Measurements from ENCODE around the gene ANKS1B. TPM values are rescaled to one million over a fixed set of nuclear protein-coding genes. Genes with fewer than 3 reads are reported as not detected.
"Not testable (repeated sequence)": the region's sequence is repeated elsewhere in the genome, so short reads cannot be mapped to it uniquely, and the experiment has no call there.

ANKS1B gene
- total RNA-seq, 1 donor: 47.0 TPM

GRCh38 chr12:99330216-99330615 is 654.5 kb downstream of the ANKS1B start:
- no peak for TF ChIP-seq CTCF (IDR thresholded peaks at IDR 0.05; ENCODE audit: insufficient read depth, low read length)
- H3K4me3 ChIP-seq (ENCODE audit: low read depth, low read length): no peak overlapping the region
- no peak for DNase-seq (ENCODE audit: low read depth)

- DNase-seq (ENCODE audit: low read depth); H3K4me3 ChIP-seq (ENCODE audit: low read depth, low read length): not testable (repeated sequence)
Observed at GRCh38 chr12:99321210-99321609, 663.5 kb downstream of the ANKS1B start.

GRCh38 chr12:99311373-99311772 is 673.4 kb downstream of the ANKS1B start:
- DNase-seq (ENCODE audit: low read depth): no peak
- H3K4me3 ChIP-seq (ENCODE audit: low read depth, low read length): no peak overlapping the region
- TF ChIP-seq CTCF (IDR thresholded peaks at IDR 0.05; ENCODE audit: insufficient read depth, low read length): no peak

GRCh38 chr12:99309812-99310211 is 674.9 kb downstream of the ANKS1B start:
- no peak for TF ChIP-seq CTCF (IDR thresholded peaks at IDR 0.05; ENCODE audit: insufficient read depth, low read length)
- no peak overlapping the region for H3K4me3 ChIP-seq (ENCODE audit: low read depth, low read length)

GRCh38 chr12:99302874-99303273 is 681.9 kb downstream of the ANKS1B start:
- no peak for DNase-seq (ENCODE audit: low read depth)
- no peak for TF ChIP-seq CTCF (IDR thresholded peaks at IDR 0.05; ENCODE audit: insufficient read depth, low read length)
- H3K4me3 ChIP-seq (ENCODE audit: low read depth, low read length): no peak overlapping the region

More at GRCh38 chr12:99309812-99310211, 674.9 kb downstream of the ANKS1B start:
- no peak for DNase-seq (ENCODE audit: low read depth)

- no peak overlapping the region for H3K4me3 ChIP-seq (ENCODE audit: low read depth, low read length)
- DNase-seq (ENCODE audit: low read depth): no peak
- TF ChIP-seq CTCF (IDR thresholded peaks at IDR 0.05; ENCODE audit: insufficient read depth, low read length): no peak
Observed at GRCh38 chr12:99287136-99287535, 697.6 kb downstream of the ANKS1B start.

GRCh38 chr12:99284161-99284560 is 700.6 kb downstream of the ANKS1B start:
- TF ChIP-seq CTCF (IDR thresholded peaks at IDR 0.05; ENCODE audit: insufficient read depth, low read length): no peak
- no peak for DNase-seq (ENCODE audit: low read depth)
- H3K4me3 ChIP-seq (ENCODE audit: low read depth, low read length): no peak overlapping the region

Measured in fibroblast of the aortic adventitia (primary cell).